ENCODE results near the gene LRRC10B.
"Not testable (repeated sequence)": the region's sequence is repeated elsewhere in the genome, so short reads cannot be mapped to it uniquely, and the experiment has no call there.

Gene LRRC10B

DNA sequence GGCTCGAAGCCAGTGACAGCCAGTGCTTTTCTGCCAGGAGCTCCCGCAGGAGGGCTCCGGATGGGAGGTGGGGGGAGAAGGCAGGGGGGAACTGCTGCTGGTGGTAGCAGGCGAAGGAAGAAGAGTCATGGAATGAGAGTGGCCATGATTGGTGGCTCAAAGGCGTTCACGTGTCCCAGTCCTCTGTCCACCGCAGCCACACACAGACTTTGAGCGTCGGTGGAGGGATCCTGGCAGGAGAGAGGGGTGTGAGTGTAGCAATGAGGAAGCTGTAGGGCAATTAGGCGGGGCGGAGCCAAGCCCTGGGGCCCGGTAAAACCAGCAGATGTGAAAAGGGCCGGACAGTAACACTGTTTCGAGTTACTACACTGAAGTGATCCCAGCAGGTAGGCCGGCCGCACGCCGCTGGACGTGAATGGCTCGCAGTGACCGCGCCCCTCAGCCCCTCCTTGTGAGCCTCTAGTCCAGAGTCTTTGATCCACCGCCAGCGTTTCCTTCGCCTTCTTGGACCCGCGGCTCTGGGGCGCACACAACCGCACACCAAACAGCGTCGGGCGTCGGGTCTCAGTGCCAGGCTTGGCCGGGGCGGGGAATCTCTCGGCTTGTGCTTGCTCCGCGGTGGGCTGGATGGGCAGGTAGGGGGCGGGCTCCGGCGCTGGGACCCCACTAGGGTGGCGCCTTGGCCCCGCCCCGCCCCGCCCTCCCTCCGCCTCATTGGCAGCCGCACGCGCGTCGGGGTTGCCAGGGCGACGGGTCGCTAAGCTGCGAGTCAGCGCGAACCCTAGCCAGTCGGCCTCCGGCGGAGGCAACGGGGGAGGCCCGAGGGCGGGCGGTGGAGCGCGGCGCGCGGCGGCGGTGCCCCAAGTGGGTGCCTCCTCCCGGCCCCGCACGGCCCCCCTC lies at the start of gene LRRC10B:
Gene LRRC10B, plus strand, starts transcription at position 788 of the 900 bp plus-strand sequence. CDS start 250 bp downstream, outside the sequence.
- no peak for DNase-seq (ENCODE audit: low spot score)

DNA sequence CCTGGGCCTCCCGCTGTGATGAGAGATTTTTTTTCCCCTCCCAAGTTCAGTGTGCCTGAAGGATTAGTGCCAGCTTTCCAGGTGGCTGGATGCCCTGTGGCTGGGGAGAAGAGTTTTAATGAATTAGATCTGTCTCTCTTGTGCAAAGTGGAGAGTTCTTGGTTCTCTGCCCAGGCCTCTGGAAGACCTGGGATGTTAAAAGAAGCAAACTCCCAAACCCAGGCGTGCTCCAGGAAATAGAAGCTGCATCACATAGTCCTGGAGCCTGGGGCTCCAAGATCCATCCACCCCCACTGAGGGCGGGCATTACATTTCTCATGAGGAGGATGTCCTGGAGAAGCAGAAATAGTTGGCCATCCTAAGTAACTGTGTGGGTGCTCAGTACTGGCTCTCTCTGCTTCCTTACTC lies 48.1 kb upstream of the LRRC10B start:
- no peak for DNase-seq (ENCODE audit: low spot score)

- no peak for DNase-seq (ENCODE audit: low spot score)
These were observed 47.6 kb upstream of the LRRC10B start for GRCh38 chr11:61460986-61461385.

DNA sequence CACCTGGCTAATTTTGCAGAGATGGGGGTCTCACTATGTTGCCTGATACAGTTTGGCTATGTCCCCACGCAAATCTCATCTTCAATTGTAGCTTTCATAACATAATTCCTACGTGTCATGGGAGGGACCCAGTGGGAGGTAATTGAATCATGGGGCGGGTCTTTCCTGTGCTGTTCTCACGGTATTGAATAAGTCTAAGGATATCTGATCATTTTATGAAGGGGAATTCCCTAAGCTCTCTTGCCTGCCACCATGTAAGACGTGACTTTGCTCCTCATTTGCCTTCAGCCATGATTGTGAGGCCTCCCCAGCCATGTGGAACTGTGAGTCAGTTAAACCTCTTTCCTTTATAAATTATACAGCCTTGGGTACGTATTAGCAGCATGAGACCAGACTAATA lies 40.9 kb upstream of the LRRC10B start:
- not testable (repeated sequence) for DNase-seq (ENCODE audit: low spot score)

- DNase-seq (ENCODE audit: low spot score): no peak
These were observed 40.5 kb upstream of the LRRC10B start for GRCh38 chr11:61468002-61468401.

DNA sequence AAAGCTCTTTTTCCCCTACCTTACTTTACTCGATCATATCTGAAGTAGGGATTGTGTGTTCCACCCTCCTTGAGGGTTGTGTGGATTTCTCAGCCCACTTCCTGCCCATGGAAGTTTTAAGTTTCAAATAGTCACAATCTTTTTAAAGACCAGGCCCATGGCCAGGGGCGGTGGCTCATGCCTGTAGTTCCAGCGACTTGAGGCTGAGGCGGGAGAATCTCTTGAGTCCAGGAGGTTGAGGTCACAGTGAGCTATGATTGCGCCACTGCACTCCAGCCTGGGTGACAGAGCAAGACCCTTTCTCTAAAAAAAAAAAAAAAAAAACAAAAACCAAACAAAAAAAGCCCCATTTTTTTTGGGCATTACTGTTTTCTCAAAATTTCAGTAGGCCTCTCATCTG lies 36.3 kb upstream of the LRRC10B start:
- DNase-seq (ENCODE audit: low spot score): no peak

DNA sequence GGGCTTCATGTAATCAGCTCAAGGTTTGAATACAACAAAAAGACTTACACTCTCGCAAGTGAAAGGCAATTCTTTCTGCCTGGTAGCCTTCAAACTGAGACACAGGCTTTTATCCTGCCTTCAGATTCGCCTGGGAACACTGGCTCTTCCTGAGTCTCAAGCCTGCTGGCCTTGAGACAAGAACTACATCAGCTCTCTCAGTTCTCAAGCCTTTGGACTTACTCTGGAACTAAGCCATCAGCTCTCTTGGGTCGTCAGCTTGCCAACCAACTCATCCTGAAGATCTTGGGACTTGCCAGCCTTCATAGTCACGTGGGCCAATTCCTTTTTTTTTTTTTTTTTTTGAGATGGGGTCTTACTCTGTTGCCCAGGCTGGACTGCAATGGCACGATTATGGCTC lies 35.7 kb upstream of the LRRC10B start:
- DNase-seq (ENCODE audit: low spot score): no peak

DNA sequence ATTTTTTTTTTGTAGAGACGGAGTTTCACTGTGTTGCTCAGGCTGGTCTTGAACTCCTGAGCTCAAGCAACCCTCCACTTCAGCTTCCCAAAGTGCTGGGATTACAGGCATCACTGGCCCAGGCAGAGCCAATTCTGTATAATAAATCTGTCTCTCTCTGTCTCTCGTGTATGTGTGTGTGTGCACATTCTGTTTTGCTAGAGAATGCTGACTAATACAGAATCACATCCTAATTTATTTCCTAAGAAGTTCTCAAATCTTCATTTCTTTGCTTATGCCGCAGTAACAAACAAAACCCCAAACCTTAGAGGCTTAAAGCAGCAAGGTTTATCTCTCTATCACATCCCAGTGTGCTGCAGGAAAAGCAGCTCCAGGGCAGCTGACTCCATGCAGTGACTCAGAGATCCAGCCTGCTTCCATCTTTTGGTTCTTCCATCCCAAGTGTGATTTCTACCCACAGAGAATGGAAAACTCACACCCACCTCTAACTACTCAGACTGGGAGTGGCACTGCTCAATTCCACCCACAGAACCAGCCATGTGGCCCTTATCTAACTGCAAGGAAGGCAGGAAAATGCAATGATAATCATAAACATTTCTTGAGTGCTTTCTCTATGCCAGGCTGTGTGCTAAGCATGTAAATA lies 35.1 kb upstream of the LRRC10B start:
- no peak for DNase-seq (ENCODE audit: low spot score)

- no peak for DNase-seq (ENCODE audit: low spot score)
These were observed 34.4 kb upstream of the LRRC10B start for GRCh38 chr11:61474013-61474643.

GRCh38 chr11:61475433-61475832 lies 33.1 kb upstream of the LRRC10B start:
- DNase-seq (ENCODE audit: low spot score): no peak

- no peak for DNase-seq (ENCODE audit: low spot score)
These were observed 32.2 kb upstream of the LRRC10B start for GRCh38 chr11:61476371-61476770.

GRCh38 chr11:61477126-61477525 lies 31.4 kb upstream of the LRRC10B start:
- DNase-seq (ENCODE audit: low spot score): no peak

DNA sequence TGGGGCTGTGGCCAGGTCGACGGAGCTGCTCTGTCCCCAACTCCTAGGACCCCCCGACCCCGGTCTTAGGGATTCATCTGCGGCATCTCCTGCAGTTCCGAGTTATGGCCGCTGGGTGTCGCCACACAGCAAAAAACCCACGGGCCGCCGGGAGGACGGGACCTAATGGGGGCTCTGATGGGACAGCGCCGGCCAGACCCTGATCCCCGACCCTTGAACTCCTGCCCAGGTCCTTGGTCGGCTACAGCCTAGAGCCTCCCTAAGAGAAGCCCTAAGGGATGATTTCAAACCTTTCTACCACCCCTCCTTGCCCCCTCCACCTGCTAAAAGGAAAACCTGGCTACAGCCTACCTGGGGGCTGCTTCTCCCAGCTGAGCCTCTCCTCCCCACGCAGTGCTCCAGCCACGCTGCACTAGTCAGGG lies 30.8 kb upstream of the LRRC10B start:
- DNase-seq (ENCODE audit: low spot score): peak; percentile 49

DNA sequence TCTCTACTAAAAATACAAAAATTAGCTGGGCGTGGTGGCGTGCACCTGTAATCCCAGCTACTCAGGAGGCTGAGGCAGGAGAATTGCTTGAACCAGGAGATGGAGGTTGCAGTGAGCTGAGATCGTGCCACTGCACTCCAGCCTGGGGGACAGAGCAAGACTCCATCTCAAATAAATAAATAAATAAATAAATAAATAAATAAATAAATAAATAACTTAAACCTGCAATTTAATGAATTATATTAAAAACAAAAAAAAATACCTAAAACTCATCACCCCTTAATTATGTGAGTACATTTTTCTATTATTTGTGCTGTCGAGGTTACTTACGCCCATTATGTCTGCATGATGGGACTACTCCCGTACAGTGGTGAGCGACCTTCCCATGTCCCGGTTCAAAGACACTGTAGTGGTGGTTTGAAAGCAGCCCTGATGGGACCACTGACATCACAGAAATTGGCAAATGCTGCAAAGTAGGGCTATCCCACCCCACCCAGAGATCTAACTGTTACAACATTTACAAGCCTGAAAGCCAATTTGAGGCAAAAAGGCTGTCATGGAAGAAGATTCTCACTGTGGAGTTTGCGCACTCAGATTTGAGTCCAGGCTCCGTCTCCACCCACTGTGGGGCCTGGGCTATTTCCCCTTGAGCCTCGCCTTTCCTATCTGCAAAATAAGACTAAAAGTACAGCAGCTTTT lies 29.0 kb upstream of the LRRC10B start:
- not testable (repeated sequence) for DNase-seq (ENCODE audit: low spot score)

GRCh38 chr11:61480261-61480993 lies 28.1 kb upstream of the LRRC10B start:
- DNase-seq (ENCODE audit: low spot score): no peak

- no peak for DNase-seq (ENCODE audit: low spot score)
These were observed 27.6 kb upstream of the LRRC10B start for GRCh38 chr11:61480994-61481335.

GRCh38 chr11:61481806-61482205 lies 26.7 kb upstream of the LRRC10B start:
- DNase-seq (ENCODE audit: low spot score): no peak

DNA sequence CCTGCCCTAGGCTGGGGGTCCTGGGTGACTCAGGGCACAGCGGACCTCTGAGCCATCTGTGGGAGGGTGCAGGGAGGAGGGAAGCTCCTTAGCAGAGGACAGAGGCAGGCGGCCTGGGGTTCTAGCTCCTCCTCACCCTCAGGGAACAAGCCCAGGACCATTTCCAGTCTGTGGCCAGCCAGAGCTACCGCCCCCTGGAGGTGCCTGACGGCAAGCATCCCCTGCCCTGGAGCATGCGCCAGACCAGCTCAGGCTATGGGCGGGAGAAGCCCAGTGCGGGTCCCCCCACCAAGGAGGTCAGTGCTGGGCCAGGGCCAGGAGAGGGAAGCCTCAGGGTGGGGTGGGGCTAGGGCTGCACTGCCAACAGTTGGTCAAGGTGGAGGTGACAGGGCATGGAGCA lies 26.0 kb upstream of the LRRC10B start:
- no peak for DNase-seq (ENCODE audit: low spot score)

DNA sequence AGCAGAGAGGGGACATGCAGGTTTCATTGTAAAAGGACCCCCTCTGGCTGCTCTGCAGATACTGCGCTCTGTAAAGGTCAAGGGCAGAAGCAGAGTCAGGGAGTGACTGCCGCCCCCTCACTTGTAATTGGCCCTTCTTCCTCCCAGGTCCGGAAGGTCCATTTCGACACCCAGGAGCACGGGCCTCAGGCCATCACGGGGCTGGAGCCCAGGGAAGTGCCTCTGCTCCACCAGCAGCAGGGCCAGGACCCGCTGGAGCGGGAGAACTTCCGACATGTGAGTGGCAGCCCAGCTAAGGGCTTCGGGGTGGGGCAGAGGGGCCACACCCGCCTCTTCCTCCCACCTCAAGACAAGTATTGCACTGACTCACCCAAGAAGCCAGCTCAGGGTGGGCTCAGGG lies 24.0 kb upstream of the LRRC10B start:
- no peak for DNase-seq (ENCODE audit: low spot score)

GRCh38 chr11:61485080-61485479 lies 23.5 kb upstream of the LRRC10B start:
- no peak for DNase-seq (ENCODE audit: low spot score)

GRCh38 chr11:61486011-61486620 lies 22.4 kb upstream of the LRRC10B start:
- no peak for DNase-seq (ENCODE audit: low spot score)

All from hematopoietic multipotent progenitor cell treated with erythropoietin and hydrocortisone succinate and interleukin-3 and kit ligand, for 17 days (in vitro differentiated cells).